Duodenal mucosa (tissue), 2 donors: ENCODE measurements around the gene CLMP.
"Not testable (repeated sequence)": the region's sequence is repeated elsewhere in the genome, so short reads cannot be mapped to it uniquely, and the experiment has no call there.

Experiments used
- H3K27ac ChIP-seq: one replicate; pipeline ENCODE4 v1.7.0; 2013; ENCODE audit warnings: low read depth, low read length
- H3K27me3 ChIP-seq, 2 donors: one replicate each; pipeline ENCODE4 v1.7.0; 2013; ENCODE audit warnings: low read length in 2 of 2, control low read depth in 1 of 2; ENCODE audit not compliant: insufficient read depth in 2 of 2, control insufficient read depth in 1 of 2
- H3K36me3 ChIP-seq, 2 donors: one replicate each; pipeline ENCODE4 v1.7.0; 2013; ENCODE audit warnings: low read length in 2 of 2, control low read depth in 1 of 2; ENCODE audit not compliant: insufficient read depth in 2 of 2, control insufficient read depth in 1 of 2
- H3K4me1 ChIP-seq, 2 donors: one replicate each; pipeline ENCODE4 v1.7.0; 2013; ENCODE audit warnings: low read length in 2 of 2, control low read depth in 1 of 2; ENCODE audit not compliant: insufficient read depth in 2 of 2, control insufficient read depth in 1 of 2
- H3K4me3 ChIP-seq, 2 donors: one replicate each; pipeline ENCODE4 v1.7.0; 2013; ENCODE audit warnings: low read length in 2 of 2, low read depth in 1 of 2
- H3K9ac ChIP-seq, 2 donors: one replicate each; pipeline ENCODE4 v1.7.0; 2013; ENCODE audit warnings: low read length in 2 of 2, low read depth in 1 of 2
- H3K9me3 ChIP-seq, 2 donors: one replicate each; pipeline ENCODE4 v1.7.0; 2013; ENCODE audit warnings: low read length in 2 of 2, control low read depth in 1 of 2; ENCODE audit not compliant: control insufficient read depth in 1 of 2

CLMP gene

GRCh38 chr11:123062158-123062891 is 132.7 kb downstream of the CLMP start:
- no peaks in the 10 kb centered on the region for H3K9me3 ChIP-seq
- H3K27ac ChIP-seq, result peak overlapping the region; percentile 100
- H3K9ac ChIP-seq, result peak overlapping the region; percentile 93 to 96
- H3K27me3 ChIP-seq, result no peaks in the 10 kb centered on the region
- peaks cover 31 to 37% of the 10 kb centered on the region in 2 donors for H3K4me1 ChIP-seq
- peak overlapping the region; percentile 84 to 96 for H3K4me3 ChIP-seq
- peaks cover 26 to 36% of the 10 kb centered on the region in 2 donors for H3K36me3 ChIP-seq

DNA sequence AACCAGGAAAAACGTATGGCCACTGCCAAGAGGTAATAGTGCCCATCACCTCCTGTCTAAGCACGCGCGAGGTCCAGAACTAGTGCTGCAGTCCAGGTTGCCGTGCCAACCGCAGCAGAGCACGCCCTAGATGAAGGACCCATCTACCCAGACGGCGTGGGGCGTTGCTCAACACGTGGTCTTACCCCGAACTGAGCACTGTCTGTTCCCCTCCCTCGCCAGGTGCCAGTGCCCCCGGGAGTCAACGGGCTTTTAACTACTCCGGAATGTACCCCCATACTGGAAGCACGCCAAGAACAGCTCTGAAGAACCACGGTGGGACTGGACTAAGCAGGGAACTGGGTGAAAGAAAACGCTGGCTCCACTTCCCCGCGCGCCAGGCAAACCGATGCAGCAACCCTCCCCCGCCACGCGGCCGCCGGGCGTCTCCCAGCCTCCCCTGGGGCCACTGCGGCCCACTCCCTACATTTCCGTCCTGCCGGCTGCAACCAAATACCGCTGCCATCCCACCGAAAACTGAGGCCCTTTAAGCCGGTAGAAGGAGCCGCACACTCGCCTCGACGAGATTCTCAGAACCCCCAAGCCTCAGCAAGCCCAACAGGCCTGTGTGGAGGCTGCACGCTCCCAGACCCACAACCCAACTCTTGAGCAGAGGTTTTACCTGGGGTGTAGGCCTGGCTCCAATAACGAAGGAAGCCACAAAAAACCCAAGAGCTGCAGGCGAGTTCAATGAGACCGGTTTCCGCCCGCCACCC is 133.5 kb downstream of the CLMP start, which contains the start of gene HSPA8:
Gene HSPA8, minus strand, starts transcription at position 734 of the 755 bp plus-strand sequence. CDS start 812 bp downstream, outside the sequence.
- H3K9ac ChIP-seq, result peak within 1 kb of the TSS; percentile 93 to 96
- peak within 1 kb of the TSS; percentile 84 to 96 for H3K4me3 ChIP-seq
- H3K27ac ChIP-seq, result peak within 1 kb of the TSS; percentile 100
- peaks cover 39 to 44% of the 10 kb centered on the region in 2 donors for H3K4me1 ChIP-seq
- H3K36me3 ChIP-seq, result peaks cover 33 to 44% of the 10 kb centered on the region in 2 donors
- H3K9me3 ChIP-seq, result no peaks in the 10 kb centered on the region
- H3K27me3 ChIP-seq, result no peaks in the 10 kb centered on the region

- Histone ChIP-seq H3K9me3 (no peaks in the 10 kb centered on the region), H3K36me3 (peaks cover 42 to 52% of the 10 kb centered on the region in 2 donors), H3K27ac (peak overlapping the region; percentile 15), H3K4me3 (peak overlapping the region; percentile 84 to 96), H3K4me1 (peaks cover 39 to 46% of the 10 kb centered on the region in 2 donors), H3K27me3 (no peaks in the 10 kb centered on the region), H3K9ac (peak overlapping the region; percentile 93 to 95)
Measured at GRCh38 chr11:123060277-123061000, 134.6 kb downstream of the CLMP start.

- not testable (repeated sequence) for H3K27ac ChIP-seq, H3K27me3 ChIP-seq, H3K9me3 ChIP-seq
- peaks cover 46 to 57% of the 10 kb centered on the region in 2 donors for H3K36me3 ChIP-seq
- H3K9ac ChIP-seq, result peak overlapping the region; percentile 93 to 95
- H3K4me1 ChIP-seq, result peaks cover 36 to 43% of the 10 kb centered on the region in 2 donors
- H3K4me3 ChIP-seq, result peak overlapping the region; percentile 84 to 96
Measured at GRCh38 chr11:123059041-123059920, 135.8 kb downstream of the CLMP start.

DNA sequence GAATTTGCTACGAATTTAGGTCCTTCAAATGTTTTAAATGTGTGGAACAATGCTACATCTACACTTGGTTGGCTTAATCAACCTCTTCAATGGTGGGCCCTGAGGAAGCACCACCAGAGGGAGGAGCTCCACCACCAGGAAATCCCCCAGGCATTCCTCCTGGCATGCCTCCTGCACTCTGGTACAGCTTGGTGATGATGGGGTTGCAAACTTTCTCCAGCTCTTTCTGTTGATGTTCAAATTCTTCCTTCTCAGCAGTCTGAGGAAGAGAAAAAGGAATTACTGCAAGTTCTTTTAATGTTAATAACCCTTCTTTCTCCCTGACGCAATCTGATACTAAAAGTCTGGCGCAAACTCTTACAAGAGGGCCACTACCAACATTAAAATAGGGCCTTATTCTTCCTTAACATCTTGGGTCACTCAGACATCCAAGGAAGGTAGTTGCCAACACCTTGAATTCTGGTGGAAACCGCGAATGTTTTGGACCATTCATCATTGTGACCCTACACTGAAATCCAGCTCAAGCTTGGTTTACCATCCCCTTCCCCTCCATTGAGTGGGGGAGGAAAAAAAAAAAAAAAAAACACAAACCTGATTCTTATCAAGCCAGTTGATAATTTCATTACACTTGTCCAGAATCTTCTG is 137.3 kb downstream of the CLMP start:
- Histone ChIP-seq H3K4me1 (peaks cover 25 to 38% of the 10 kb centered on the region in 2 donors), H3K27me3 (no peaks in the 10 kb centered on the region), H3K9ac (peak overlapping the region in 1 of 2 donors; percentile 12), H3K4me3 (peak overlapping the region; percentile 5 to 84), H3K36me3 (peaks cover 46 to 63% of the 10 kb centered on the region in 2 donors), H3K9me3 (no peaks in the 10 kb centered on the region), H3K27ac (no peak overlapping the region)

DNA sequence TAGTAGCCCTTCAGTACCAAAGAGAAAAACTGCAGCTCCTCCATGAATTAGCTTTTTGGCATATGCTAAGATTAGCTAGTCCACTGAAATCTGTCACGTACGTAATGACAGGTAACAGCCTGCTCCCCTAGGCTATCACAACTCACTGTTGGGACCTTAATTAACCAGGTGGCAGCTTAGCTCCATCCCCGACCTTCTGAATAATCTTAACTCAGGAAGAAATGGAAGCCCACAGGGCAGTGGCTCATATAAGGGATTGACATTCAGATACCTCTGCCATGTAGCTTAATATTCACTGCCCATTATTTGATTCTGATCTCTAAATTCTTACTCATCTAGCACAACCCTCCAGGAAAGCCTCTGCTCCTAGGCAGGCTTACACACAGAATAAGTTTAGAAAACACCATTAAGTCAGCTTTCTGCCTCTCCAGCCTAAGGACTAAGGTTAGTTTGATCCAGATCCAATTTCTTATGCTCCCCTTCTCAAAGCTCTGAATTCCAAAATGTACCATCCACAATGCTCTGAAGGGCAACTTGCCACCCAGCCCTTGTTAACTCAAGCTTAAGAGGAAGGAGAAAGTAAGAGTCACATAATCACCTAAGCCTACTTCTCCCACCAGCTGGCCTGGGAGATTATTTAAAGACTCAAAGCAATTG is 138.1 kb downstream of the CLMP start:
- H3K9ac ChIP-seq, result no peak overlapping the region

GRCh38 chr11:123055191-123055901 is 139.7 kb downstream of the CLMP start:
- H3K27me3 ChIP-seq, result no peaks in the 10 kb centered on the region
- H3K9me3 ChIP-seq, result no peaks in the 10 kb centered on the region
- peaks cover 46 to 57% of the 10 kb centered on the region in 2 donors for H3K36me3 ChIP-seq
- H3K4me1 ChIP-seq, result peaks cover 25 to 38% of the 10 kb centered on the region in 2 donors
- no peak overlapping the region for H3K4me3 ChIP-seq
- H3K27ac ChIP-seq, result no peak overlapping the region
- H3K9ac ChIP-seq, result no peak overlapping the region

More for the DNA sequence above, 138.1 kb downstream of the CLMP start:
- Histone ChIP-seq H3K27me3 (no peaks in the 10 kb centered on the region), H3K4me1 (peaks cover 25 to 38% of the 10 kb centered on the region in 2 donors), H3K27ac (no peak overlapping the region), H3K9me3 (no peaks in the 10 kb centered on the region), H3K36me3 (peaks cover 46 to 63% of the 10 kb centered on the region in 2 donors), H3K4me3 (no peak overlapping the region)

DNA sequence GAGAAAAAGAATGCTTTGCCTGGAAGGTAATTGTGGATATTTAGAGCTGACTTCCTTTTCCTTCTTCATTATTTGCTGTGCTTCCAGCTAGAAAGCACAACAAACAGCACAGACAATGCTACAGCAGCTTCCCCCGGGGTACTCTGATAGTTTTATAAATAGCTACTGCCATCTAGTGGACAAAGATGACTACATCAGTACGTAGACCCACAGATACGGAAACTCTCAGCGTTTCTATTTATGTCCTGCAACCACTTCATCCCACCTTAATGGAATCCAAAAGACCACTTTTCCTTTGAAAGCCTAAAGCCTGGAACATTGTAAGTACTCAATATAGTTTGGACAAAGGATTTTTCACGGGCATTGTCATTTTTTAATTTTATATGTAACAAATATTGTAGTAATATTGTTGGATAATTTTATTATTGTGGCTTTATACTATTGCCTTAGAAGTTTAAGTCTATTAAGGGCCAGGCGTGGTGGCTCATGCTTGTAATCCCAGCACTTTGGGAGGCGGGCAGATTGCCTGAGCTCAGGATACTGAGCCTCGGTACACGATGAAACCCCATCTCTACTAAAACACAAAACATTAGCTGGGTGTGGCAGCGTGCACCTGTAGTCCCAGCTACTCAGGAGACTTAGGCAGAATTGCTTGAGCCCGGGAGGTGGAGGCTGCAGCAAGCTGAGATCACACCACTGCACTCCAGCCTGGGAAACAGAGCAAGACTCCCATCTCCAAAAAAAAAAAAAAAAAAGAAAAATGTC is 140.6 kb downstream of the CLMP start:
- H3K27me3 ChIP-seq, result no peaks in the 10 kb centered on the region
- H3K9me3 ChIP-seq, result no peaks in the 10 kb centered on the region
- H3K27ac ChIP-seq, result no peak overlapping the region
- peaks cover 25 to 30% of the 10 kb centered on the region in 2 donors for H3K4me1 ChIP-seq
- H3K9ac ChIP-seq, result no peak overlapping the region
- H3K36me3 ChIP-seq, result peaks cover 41 to 48% of the 10 kb centered on the region in 2 donors
- H3K4me3 ChIP-seq, result no peak overlapping the region
